ENCODE measurements around the gene RAX2. TPM values are rescaled to one million over a fixed set of nuclear protein-coding genes. Genes with fewer than 3 reads are reported as not detected.
A peak's percentile ranks its signal among the peaks of the same experiment; 100 is the strongest.

The RAX2 gene
- total and polyA plus RNA-seq, 9 of the 15 experiments (the other 6 are each of a cell fraction or from before 2014, with no cell fraction given) = not detected

DNA sequence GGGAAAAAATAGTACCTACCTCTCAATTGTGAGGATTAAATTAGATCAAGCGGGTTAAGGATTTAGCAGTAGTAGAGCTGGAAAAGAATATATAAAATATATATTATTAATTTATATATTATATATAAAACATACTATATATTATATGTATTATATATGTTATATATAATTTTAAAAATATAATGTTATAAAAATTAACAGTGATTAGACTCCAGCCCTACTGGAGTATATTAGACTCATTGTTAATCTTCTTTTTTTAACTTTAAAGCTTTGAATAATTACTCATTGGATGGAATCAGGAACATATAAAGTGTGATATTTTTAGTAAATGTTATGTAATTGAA lies 9.9 kb downstream of the RAX2 start:
- no peak for FAIRE-seq
- TF ChIP-seq, protein P1, sequence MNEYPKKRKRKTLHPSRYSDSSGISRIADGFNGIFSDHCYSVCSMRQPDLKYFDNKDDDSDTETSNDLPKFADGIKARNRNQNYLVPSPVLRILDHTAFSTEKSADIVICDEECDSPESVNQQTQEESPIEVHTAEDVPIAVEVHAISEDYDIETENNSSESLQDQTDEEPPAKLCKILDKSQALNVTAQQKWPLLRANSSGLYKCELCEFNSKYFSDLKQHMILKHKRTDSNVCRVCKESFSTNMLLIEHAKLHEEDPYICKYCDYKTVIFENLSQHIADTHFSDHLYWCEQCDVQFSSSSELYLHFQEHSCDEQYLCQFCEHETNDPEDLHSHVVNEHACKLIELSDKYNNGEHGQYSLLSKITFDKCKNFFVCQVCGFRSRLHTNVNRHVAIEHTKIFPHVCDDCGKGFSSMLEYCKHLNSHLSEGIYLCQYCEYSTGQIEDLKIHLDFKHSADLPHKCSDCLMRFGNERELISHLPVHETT (CRISPR knock-in tag; conservative IDR thresholded peaks at IDR 0.05 in 1 of 2, IDR thresholded peaks at IDR 0.05 in 1 of 2) = peak in 1 of 2 experiments; percentile 79; a peak in 1 of 4 replicates
- TF ChIP-seq ZNF316 (IDR thresholded peaks at IDR 0.05) (no peak), NUFIP1 (IDR thresholded peaks at IDR 0.05; ENCODE audit: partially characterized antibody) (no peak), ZNF696 (CRISPR knock-in tag; conservative IDR thresholded peaks at IDR 0.05) (no peak), ZNF347 (CRISPR knock-in tag; IDR thresholded peaks at IDR 0.05; ENCODE audit: low read depth) (no peak), POLR2B (IDR thresholded peaks at IDR 0.05; ENCODE audit: low read depth, partially characterized antibody) (no peak), ZBTB17 (CRISPR knock-in tag; IDR thresholded peaks at IDR 0.05) (no peak), SMARCA4 (IDR thresholded peaks at IDR 0.05) (no peak), ZNF780A (CRISPR knock-in tag; IDR thresholded peaks at IDR 0.05) (no peak), RFX5 (IDR thresholded peaks at IDR 0.05; ENCODE audit: low read depth, low read length) (no peak), HNRNPUL1 (IDR thresholded peaks at IDR 0.05; ENCODE audit: low read length) (no peak), BRF1 (IDR thresholded peaks at IDR 0.05; ENCODE audit: borderline replicate concordance, extremely low read depth, insufficient read length) (no peak), C11orf30 (IDR thresholded peaks at IDR 0.05; ENCODE audit: low read depth) (no peak), MYBL2 (IDR thresholded peaks at IDR 0.05; ENCODE audit: low read depth) (no peak), MYBL2 (CRISPR knock-in tag; IDR thresholded peaks at IDR 0.05; ENCODE audit: borderline replicate concordance) (no peak)
- TF ChIP-seq, protein P2, sequence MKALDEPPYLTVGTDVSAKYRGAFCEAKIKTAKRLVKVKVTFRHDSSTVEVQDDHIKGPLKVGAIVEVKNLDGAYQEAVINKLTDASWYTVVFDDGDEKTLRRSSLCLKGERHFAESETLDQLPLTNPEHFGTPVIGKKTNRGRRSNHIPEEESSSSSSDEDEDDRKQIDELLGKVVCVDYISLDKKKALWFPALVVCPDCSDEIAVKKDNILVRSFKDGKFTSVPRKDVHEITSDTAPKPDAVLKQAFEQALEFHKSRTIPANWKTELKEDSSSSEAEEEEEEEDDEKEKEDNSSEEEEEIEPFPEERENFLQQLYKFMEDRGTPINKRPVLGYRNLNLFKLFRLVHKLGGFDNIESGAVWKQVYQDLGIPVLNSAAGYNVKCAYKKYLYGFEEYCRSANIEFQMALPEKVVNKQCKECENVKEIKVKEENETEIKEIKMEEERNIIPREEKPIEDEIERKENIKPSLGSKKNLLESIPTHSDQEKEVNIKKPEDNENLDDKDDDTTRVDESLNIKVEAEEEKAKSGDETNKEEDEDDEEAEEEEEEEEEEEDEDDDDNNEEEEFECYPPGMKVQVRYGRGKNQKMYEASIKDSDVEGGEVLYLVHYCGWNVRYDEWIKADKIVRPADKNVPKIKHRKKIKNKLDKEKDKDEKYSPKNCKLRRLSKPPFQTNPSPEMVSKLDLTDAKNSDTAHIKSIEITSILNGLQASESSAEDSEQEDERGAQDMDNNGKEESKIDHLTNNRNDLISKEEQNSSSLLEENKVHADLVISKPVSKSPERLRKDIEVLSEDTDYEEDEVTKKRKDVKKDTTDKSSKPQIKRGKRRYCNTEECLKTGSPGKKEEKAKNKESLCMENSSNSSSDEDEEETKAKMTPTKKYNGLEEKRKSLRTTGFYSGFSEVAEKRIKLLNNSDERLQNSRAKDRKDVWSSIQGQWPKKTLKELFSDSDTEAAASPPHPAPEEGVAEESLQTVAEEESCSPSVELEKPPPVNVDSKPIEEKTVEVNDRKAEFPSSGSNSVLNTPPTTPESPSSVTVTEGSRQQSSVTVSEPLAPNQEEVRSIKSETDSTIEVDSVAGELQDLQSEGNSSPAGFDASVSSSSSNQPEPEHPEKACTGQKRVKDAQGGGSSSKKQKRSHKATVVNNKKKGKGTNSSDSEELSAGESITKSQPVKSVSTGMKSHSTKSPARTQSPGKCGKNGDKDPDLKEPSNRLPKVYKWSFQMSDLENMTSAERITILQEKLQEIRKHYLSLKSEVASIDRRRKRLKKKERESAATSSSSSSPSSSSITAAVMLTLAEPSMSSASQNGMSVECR (CRISPR knock-in tag; IDR thresholded peaks at IDR 0.05) = no peak
- TF ChIP-seq, protein P3, sequence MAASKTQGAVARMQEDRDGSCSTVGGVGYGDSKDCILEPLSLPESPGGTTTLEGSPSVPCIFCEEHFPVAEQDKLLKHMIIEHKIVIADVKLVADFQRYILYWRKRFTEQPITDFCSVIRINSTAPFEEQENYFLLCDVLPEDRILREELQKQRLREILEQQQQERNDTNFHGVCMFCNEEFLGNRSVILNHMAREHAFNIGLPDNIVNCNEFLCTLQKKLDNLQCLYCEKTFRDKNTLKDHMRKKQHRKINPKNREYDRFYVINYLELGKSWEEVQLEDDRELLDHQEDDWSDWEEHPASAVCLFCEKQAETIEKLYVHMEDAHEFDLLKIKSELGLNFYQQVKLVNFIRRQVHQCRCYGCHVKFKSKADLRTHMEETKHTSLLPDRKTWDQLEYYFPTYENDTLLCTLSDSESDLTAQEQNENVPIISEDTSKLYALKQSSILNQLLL (CRISPR knock-in tag; IDR thresholded peaks at IDR 0.05; ENCODE audit: borderline replicate concordance) = no peak

More for the DNA sequence above, 9.9 kb downstream of the RAX2 start:
- 40% methylated on average over 1 of the region's 1 CpG for WGBS (ENCODE audit: insufficient coverage, low coverage, missing lambda C conversion rate)
- ATAC-seq (no peak), DNase-seq (ENCODE audit: extremely low read depth in 1 of 4, low spot score in 3 of 4) (no peak)
- Histone ChIP-seq H4K20me1 (replicated peaks; ENCODE audit: control insufficient read depth, insufficient read depth, low read length) (no peaks in the 10 kb centered on the region), H3K27ac (ENCODE audit: extremely low read depth, low read depth, low read length) (peak overlapping the region; percentile 99), H3K9ac (ENCODE audit: insufficient read depth in 1 of 2, low read depth in 2 of 2, low read length in 2 of 2) (peak overlapping the region; percentile 97 to 100; a peak in 3 of 4 replicates), H3K79me2 (ENCODE audit: control insufficient read depth, insufficient read depth, low read length) (peaks cover 26% of the 10 kb centered on the region), H3K36me3 (ENCODE audit: control insufficient read depth, insufficient read depth, low read length) (peaks cover 36% of the 10 kb centered on the region; the same call in 2 of the 3 replicates), H2AFZ (ENCODE audit: low read depth, low read length) (peak overlapping the region; percentile 100), H3K9me1 (ENCODE audit: control insufficient read depth, insufficient read depth, low read length) (no peaks in the 10 kb centered on the region), H3K4me2 (ENCODE audit: insufficient read depth, low read length) (peak overlapping the region; percentile 97), H3K4me3 (peak overlapping the region; percentile 100), H3K27me3 (ENCODE audit: control insufficient read depth in 2 of 2, insufficient read depth in 2 of 2, low read length in 2 of 2) (no peaks in the 10 kb centered on the region), H3K9me3 (replicated peaks; ENCODE audit: control insufficient read depth, insufficient read depth, low read depth, low read length) (no peaks in the 10 kb centered on the region), H3K4me1 (replicated peaks in 1 of 2; ENCODE audit: control insufficient read depth in 2 of 2, insufficient read depth in 2 of 2, low read length in 2 of 2) (peaks cover 8 to 30% of the 10 kb centered on the region in 2 experiments; a peak in 4 of 5 replicates)
- in situ Hi-C loops (cut with MboI) (no loop called here), intact Hi-C loops (cut with micrococcal nuclease) (loop anchor here (2.0 kb wide), 1 partner anchor 41 kb away; no protein-coding TSS in a partner anchor)
- BruUV-seq (replicated peaks) = no TSS peak
- POLR2A ChIA-PET = interaction anchor here (0.6 to 4.0 kb wide), 18 partner anchors 9 to 390 kb away, joined by 3 to 48 read pairs (median 4); partner anchors contain the start of genes EEF2 and RAX2
- CTCF ChIA-PET (ENCODE audit: low intra/inter-chr PET ratio) = no interaction called here

All from K562 (cell line).